EH (cell line): ENCODE measurements around the gene ANKDD1B.

Experiments used
- DNase-seq: peaks from one replicate; pipeline ENCODE4 v3.0.0-alpha.2; 2015; ENCODE audit warnings: low read depth

ANKDD1B gene

DNA sequence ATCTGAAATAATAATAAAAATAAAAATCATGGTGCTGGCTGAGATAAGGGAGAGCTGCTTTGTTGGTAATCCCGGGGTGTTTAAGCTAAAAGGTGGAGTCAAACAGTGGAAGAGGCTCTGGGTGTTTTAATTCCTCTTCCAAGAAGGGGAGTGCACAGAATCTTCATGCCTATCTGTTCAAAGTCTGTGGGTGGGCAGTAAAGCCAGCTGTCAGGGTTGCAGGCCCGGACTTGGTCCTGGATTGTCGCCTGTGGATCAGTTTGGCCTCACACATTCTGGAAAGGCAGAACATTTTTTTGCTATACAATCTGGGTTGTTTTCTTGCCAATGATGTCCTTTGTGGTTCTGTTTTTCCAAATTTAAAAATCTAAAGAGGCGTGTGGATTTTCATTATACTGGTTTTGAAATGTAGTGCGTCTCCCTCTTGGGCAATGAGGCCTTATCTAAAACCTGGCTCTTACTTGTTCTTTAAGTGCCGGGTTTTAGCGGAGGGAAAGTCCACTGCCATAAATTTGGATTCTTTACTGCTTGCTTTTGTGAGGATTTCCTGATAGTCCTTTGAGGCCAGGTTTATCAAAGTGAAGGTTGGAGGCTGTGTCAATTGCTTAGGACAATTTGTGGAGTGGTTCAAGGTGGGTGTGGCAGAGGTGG is 5.8 kb downstream of the ANKDD1B start:
- DNase-seq = no peak

DNA sequence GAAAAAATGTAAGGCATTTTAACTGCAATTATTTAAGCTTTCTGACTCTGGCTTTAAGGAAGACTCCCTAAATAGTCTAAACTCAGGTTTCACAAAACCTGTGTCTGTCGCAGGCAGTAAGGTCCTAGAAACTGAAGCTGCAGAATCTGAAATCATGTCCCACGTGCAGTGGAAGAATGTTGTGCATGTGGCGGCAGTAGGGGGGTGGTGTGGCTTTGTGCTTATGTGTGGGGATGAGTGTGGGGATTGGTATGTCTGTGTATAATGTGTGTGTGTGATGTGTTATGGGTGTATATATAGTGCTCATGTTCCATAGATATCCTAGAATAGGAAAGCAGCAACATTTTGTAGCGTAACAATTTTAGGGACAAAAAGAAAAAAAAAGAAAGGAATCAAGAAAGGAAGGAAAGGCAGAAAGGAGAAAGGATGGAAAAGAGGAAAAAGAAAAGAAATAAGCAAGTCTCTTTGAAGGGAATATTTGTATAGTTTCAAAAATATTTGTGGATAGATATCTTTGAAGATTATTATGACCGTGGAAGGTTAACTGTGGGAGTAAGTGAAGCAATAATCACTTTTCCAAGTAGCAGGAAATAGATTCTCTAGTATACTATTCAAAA is 6.6 kb downstream of the ANKDD1B start:
- DNase-seq = peak; percentile 73

DNA sequence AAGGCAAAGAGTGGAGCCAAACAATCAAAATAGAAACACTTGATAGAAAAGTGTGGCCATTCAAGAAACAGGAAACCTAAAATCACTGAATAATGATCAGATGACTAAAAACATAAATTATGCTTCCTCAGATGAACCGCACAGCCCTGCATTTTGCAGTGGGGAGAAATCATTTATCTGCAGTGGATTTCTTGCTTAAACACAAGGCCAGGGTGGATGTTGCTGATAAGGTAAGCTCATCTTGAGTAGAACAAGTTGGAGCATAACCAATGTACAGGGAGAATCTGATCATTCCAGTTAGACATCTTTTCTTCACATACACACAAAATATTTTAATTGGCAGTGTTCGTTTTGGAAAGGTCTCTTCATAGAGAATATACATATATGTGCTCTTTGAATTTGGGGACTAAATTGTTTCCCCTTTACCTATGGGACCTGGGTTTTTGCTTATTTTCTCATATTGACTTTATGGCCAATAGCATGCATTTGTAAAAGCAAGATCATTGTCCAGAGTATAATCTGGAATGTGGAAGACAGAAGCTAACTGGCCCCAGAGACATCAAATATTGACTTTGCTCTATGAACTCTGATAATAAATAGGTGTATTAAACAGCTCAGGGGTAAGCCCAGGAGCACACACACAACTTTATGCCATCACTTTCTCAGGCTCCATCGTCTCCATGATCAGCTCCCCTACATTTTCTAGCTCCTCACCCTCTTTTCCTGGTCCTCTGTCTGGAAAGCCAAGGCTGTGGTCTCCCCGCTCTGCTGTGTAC is 9.1 kb downstream of the ANKDD1B start:
- DNase-seq = no peak

DNA sequence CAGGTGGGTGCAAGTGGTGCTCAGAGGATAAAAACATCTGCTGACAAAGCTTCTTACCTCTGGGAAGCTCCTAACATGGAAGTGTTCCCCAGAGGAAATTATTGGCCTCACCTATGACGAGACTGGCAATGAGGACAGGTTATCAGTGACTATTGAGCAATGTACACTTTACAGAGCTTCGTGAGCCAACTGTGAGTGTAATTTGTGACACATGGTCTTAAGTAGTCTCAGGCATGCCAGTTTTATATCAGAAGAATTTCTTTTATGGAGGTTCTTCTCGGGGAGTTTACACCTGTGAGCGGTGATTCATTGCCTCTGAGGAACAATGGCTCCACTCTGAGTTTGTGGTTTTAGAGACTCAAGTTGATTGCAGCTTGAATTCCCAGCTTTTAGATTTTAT is 11.3 kb downstream of the ANKDD1B start:
- DNase-seq = no peak

DNA sequence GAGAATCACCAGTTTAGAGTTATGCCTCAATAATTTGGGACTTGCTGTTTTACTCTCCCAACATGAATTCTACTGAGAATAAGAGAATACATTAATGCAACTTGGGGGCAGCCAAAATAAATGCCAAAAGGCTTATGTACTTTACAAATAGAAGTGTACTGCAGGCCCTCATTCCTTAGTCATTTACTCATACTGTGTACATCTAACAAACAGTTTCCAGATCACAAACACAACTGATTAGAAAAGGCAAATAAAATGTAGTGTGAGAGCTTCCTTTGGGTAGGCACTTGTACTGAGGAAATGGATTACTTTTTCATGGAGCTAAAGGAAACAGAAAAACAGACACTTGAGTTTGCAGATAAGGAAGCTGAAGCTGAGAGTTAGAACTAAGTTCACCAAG is 12.6 kb downstream of the ANKDD1B start:
- DNase-seq = peak; percentile 45

DNA sequence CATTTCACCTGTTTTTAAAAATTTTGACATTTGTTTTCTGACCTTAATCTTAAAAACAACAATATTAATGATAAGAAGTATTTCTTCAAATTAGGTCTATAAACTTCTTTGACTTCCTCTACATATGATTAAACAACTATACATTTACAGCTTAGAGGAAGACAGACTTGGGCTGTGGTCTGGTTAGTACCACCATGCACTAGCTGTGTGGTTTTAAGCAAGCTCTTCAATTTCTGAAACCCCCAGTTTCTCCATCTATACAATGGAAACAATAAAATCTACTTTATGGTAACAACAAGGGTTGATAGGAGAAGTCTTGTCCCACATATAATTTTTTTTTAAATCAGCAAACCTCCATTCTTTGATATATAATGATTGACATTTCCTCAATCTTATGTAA is 15.7 kb downstream of the ANKDD1B start:
- DNase-seq = no peak

DNA sequence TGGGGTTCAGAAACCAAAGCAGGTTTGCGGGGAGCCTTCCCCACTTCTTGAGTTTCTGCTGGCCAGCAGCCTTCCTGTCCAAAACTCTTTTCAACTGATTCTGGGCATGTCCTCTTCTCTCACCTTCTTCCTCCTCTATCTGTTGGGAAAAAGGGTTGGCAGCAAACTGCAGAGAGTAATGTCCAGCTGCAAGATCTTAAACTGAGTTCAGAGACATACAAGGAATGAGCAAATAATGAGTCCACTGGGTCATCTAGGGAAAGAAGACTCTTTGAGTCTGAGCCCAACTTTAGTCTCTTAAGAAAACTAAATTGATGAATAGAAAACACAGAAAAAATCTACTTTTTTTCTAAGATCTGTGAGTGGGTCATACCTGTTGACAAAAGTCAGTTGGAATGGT is 16.5 kb downstream of the ANKDD1B start:
- no peak for DNase-seq

DNA sequence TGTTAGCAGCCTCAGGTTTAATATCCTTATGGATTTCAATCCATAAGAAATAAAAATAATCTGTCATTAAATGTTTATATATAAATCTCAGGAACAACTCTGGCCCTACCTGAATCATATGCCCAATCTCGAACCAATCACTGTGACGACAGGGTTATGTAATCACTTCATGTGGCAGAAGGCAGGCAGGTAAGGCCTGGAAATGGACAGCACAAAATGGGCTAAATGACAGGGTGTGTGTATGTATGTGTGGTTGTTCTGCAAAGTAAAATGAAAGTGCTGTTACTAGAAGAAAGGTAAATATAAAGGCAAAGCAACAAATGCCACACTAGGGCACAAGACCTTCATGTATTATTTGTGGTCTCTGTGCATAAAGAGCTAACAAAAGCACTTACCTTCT is 19.6 kb downstream of the ANKDD1B start:
- DNase-seq = no peak

DNA sequence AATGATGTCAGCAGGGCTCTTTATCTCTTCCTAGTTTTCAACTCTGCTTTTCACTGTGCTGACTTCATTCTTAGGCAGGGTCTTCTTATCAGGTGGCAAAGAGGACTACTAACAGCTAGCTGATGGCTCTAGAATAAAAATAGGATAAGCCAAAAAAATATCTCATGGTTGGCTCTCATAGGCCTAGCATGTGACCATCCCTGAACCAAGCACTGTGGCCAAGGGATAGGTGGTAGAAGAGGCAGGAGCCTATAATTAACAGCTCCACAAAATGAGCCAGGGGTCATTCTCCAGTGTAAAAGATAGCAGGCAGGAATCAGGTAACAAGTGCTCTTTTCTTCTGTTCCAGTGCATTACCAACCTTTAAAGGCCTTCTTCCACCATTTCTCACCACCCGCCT is 21.1 kb downstream of the ANKDD1B start:
- DNase-seq = no peak

DNA sequence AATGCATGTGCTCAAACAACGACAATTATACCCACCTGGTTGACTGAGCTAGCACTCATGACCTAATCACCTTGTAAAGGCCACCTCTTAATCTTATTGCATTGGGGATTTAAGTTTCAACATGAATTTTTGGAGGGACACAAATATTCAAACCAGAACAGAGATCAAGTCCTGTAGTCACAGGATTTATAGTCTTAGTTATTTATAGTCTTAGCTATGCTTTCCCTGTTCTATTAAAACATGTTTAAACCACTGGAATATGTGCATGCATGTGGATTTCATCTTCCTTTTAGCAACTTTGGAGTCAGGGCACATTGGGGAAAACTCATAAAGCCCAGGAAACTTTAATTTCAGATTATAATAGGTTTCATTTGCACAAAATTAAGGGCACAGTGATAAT is 26.7 kb downstream of the ANKDD1B start:
- DNase-seq = no peak

DNA sequence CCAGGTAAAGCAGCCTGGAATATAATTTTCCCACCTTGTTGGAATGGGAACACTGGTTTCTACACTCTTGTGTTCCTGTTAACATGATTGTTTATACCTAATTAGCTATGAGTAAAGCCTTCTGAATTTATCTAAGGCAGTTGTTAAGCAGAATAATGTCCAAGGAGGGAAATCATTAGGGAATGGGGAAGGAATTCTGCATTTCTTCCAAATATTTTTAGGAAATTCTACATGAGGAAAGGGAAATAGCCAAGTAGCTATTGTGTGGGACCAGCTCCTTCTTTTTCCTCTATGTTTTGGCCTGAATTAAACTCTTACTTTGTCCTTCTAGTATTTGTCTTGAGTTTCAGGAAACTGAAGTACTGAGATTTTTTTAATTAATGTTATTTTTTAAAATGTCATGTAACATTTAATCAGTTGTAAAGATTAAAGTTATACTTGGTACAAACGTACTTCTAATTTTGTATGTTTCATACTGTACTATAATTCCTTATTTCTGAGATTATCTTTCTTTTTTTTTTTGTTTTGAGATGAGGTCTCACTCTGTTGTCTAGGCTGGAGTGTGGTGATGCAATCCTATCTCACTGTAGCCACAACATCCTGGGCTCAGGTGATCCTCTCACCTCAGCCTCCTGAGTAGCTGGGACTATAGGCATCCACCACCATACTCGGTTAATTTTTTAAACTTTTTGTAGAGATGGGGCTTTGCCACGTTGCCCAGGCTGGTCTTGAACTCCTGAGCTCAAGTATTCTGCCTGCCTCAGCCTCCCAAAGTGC is 28.5 kb downstream of the ANKDD1B start:
- DNase-seq = no peak

DNA sequence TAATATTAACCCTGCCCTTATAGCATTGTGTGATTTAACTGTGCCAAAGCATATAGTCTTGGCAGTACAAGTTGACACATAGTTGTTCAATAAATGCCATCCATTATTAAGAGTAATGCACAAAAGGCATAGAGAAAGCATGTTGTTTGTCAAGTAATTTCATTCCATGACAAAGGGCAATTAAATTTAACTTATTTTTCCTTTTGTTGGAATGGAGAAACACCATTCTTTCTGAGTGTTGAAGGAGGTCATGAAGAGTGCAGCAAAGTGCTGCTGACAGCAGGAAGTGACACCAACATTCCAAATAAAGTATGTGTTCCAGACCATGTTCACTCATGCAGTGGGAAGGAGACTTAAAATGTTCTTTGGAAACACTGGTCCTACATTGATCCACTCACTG is 29.1 kb downstream of the ANKDD1B start:
- peak; percentile 94 for DNase-seq

DNA sequence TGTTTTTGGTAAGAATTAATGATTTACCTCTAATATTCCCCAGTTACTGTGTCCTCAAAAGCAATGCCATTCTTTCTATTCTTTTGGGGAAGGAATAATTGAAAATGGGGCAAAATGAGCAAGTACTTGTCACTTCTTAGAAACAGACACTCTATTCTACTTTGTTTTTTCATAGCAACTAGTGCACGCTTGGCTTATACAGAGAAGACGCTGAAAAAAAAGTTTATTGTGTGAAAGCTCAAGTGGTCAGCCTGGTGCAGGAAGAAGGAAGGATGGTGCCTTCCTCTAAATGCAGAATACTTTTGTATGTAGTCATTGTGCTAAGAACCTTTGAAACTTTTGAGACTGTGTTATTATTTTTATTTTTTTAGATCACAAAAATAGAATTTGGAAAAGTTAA is 29.6 kb downstream of the ANKDD1B start:
- DNase-seq = peak; percentile 45

DNA sequence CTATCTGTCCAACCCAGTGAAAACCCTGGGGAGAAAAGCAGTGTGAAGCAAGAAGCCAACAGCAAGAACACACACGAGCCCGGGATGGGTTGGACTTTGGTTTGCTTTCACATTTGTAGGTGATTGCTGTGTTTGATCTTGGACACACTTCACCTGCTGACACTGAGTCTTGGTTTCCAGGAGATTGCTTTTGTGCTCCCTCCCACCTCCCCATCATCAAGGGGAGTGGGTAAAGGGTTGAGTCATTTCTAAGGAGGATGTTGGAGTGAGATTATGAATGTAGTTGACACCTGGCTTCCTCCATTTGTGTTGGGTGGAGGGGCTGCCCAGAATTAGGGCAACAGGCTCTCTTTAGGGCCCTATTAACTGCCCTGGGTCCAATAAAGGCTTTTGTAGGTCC is 37.5 kb downstream of the ANKDD1B start:
- DNase-seq = no peak

DNA sequence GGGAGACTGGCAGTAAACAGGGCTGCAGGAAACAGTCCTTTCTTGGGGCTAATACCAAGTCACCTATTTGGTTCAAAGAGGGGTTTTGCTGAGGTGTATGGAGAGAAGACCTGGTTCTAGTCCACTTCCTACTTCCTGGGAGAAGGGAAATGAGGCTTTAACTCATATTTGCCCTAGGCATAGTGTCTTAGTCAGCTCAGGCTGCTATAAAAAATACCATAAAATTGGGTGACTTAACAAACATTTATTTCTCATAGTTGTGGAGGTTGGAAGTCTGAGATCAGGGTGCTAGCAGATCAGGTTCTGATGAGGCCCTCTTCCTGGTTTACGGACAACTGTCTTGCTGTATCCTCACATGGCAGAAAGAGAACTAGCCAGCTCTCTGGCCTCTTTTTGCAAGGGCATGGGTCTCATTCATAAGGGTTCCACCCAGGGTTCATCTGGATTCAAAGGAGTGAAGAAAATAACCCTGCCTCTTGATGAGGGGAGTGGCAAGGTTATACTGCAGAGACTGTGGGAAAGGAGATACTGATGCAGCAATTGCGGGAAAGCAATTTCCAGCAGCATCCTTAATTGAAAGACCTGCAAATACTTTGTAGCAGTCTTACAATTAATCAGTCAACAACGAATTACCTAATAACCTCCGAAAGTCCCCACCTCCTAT is 40.5 kb downstream of the ANKDD1B start:
- peak; percentile 66 for DNase-seq

DNA sequence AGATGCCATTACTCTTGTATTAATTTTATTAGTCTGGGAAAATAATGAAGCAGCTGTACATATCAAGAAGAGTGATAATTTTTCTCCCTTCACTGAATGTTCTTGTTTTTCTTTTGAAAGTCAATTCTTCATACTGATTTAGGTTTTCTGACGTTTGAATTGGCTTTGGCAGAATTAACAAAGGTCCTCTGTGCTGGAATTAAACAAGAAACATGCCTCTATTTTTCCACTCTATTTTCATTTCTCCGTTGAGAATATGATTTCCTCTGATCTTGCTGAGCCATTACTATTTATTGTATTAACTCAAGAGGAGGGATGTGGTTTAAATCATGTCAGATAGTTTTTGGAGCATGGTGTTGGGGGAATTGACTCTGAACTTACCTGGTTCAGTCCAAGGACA is 42.3 kb downstream of the ANKDD1B start:
- no peak for DNase-seq

DNA sequence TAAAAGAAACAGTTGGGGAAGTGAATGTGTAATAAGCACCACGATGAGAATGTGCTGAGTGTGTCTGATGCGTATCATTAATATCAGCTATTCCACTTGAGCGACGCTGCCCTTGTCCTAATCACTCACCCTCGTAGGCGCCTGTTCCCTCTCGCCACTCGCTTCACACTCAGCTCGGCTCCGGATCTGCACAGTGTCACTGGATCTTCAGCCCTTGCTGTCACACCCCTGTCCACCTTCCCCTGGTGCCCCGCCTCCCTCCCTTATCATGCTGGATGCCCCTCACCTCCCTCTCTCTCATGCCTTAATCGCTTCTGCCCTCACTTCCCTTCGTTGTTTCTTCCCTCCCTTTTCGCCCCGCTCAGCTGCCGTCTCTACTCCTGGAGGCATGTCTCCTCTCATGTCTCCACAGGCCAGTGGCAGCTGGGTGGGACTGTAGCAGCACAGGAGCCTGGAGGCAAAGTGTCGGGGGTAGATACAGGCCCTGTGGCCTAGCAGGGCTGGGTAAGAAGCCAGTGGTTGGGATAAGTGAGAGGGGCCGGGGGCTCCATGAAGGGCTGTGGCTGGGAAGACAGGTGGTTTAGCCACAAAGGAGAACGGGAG is 43.5 kb downstream of the ANKDD1B start:
- DNase-seq = no peak

DNA sequence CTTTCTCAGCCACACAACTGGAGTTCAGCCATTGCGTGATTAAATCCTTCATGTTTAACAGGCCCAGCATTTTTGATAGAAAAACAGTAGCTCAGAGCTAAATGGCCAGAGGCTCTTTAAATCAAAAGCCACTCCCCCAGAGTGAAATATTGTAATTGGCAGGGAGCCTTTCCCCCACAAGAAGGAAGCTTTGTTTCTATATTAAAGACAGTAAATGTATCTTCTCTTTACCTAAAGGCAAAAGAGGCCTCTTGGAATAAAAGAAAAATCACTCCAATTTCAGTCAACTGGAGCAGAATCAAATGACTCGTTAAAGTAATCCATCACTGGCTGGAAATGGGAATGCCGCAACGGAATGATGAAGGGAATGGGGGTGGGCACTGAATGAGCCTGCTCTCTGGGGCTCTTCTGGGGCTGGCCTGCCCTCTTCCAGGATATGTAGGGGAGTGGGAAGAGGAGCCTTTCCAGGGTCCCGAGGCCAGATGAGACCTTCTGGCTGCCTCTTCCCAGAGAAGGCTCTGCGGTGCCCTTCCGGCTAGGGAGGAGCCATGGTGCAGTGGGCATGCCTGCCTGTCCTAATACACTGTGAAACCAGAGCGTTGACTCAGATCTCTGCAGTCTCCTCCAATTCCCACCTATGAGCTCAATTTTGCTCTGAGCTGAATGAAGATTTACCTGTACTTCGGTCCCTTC is 45.2 kb downstream of the ANKDD1B start:
- DNase-seq = peak; percentile 74

DNA sequence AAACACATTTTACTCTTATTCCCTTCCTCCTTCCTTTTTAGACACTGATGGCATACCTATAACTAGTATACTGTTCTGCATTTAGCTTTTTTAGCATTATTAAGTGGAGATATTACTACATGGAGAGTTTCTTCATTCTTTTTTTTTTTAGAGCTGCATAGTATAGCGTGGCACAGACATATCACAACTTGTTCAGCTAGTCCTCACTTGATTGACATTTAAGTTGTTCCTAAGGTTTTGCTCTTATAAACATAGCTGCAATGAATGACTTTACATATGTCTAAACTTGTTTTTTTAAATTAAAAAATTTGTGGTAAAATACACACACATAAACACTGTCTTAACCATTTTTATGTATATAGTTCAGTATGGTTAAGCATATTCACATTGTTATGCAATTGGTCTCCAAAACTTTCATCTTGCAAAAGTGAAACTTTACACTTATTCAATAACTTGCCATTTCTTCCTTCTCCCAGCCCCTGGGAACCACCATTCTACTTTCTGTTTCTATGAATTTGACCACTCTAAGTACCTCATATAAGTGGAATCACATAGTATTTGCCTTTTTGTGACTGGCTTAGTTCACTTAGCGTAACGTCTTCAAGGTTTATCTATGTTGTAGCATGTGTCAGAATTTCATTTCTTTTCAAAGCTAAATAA is 48.7 kb downstream of the ANKDD1B start:
- no peak for DNase-seq

DNA sequence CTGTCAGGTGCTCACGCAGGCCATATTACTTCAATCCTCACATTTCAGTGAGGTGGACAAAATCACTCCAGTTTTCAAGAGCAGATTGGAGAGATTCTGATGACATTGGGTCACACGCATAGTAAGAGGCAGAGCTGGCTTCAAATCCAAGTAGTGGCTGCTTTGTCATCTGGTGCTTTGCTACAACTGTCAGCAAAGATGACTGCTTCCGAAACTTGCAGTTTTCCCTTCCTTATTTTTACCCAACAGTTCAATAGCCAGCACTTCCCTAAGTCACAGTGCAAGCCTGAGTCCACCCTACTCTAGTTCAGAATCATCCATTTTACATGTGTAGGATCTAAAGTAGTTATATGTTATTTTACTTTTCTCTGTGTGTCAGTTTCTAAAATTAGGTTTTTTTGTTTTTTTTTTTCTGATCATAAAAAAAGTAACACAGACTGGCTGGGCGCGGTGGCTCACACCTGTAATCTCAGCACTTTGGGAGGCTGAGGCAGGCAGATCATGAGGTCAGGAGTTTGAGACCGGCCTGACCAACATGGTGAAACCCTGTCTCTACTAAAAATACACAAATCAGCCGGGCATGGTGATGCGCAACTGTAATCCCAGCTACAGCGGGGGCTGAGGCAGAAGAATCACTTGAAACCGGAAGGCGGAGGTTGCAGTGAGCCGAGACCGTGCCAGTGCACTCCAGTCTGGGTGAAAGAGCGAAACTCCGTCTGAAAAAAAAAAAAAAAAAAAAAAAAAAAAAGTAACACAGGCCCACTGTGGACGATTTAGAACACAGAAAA is 49.6 kb downstream of the ANKDD1B start:
- DNase-seq = no peak
